ENCODE results near the gene POLR3E. TPM values are rescaled to one million over a fixed set of nuclear protein-coding genes. Genes with fewer than 3 reads are reported as not detected.
"Not testable (repeated sequence)": the region's sequence is repeated elsewhere in the genome, so short reads cannot be mapped to it uniquely, and the experiment has no call there.

POLR3E gene
- total and polyA plus RNA-seq, 2 donors (not counting 1 experiment from before 2014, with no cell fraction given): 97.1 to 98.4 TPM

DNA sequence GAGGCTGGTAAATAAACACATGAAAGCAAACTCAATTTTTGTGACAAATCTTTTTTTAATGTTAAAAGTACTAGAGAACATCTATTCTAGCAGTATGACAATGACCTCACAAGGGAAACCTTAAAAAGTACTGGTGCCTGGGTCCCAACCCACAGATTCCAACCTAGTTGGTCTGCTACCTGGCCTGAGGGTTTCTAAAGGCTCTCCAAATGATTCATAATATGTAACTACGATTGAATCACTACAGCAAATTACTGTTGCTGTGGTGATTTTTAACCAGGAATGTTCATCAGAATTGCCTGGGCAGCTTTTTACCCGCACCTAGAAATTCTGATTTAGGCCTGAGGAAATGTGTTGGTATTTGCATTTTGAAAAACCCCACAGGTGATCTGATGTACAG is 51.1 kb downstream of the POLR3E start:
- H3K4me2 ChIP-seq (replicated peaks; ENCODE audit: low read depth, low read length, poor library complexity, severe bottlenecking): no peak overlapping the region
- peaks cover 0 to 3% of the 10 kb centered on the region in 2 donors for H3K4me1 ChIP-seq (ENCODE audit: control insufficient read depth in 2 of 2, insufficient read depth in 2 of 2, low read length in 2 of 2)
- H4K20me1 ChIP-seq (ENCODE audit: control insufficient read depth, insufficient read depth, low read length, poor library complexity, severe bottlenecking): no peaks in the 10 kb centered on the region
- DNase-seq (no peak), ATAC-seq (ENCODE audit: low read depth) (no peak)
- no peak overlapping the region for H3K27ac Mint-ChIP-seq
- intact Hi-C loops (cut with micrococcal nuclease): no loop called here
- H3K9me3 ChIP-seq (ENCODE audit: control extremely low read depth in 1 of 3, control insufficient read depth in 2 of 3, insufficient read depth in 1 of 3, low read length in 2 of 3): no peaks in the 10 kb centered on the region
- no peaks in the 10 kb centered on the region for H3K27me3 ChIP-seq (replicated peaks in 1 of 4; ENCODE audit: control extremely low read depth in 1 of 4, control insufficient read depth in 3 of 4, insufficient read depth in 4 of 4, low read length in 3 of 4)
- peaks cover 0 to 18% of the 10 kb centered on the region in 2 experiments for H3K36me3 ChIP-seq (replicated peaks in 1 of 2; ENCODE audit: control extremely low read depth in 1 of 2, control insufficient read depth in 1 of 2, extremely low read depth in 1 of 2, insufficient read depth in 2 of 2, low read length in 1 of 2)
- peaks cover 2% of the 10 kb centered on the region for H3K4me1 Mint-ChIP-seq
- CTCF ChIA-PET: no interaction called here
- H3K9me3 Mint-ChIP-seq (ENCODE audit: insufficient read depth): no peaks in the 10 kb centered on the region
- no peak overlapping the region for H3K4me3 Mint-ChIP-seq
- H3K79me2 ChIP-seq (ENCODE audit: control insufficient read depth, insufficient read depth, low read length): no peaks in the 10 kb centered on the region
- no peak for TF ChIP-seq EZH2 (IDR thresholded peaks at IDR 0.05; ENCODE audit: borderline replicate concordance, insufficient read depth, low read depth, low read length, poor library complexity, severe bottlenecking)
- TF ChIP-seq, protein P1, sequence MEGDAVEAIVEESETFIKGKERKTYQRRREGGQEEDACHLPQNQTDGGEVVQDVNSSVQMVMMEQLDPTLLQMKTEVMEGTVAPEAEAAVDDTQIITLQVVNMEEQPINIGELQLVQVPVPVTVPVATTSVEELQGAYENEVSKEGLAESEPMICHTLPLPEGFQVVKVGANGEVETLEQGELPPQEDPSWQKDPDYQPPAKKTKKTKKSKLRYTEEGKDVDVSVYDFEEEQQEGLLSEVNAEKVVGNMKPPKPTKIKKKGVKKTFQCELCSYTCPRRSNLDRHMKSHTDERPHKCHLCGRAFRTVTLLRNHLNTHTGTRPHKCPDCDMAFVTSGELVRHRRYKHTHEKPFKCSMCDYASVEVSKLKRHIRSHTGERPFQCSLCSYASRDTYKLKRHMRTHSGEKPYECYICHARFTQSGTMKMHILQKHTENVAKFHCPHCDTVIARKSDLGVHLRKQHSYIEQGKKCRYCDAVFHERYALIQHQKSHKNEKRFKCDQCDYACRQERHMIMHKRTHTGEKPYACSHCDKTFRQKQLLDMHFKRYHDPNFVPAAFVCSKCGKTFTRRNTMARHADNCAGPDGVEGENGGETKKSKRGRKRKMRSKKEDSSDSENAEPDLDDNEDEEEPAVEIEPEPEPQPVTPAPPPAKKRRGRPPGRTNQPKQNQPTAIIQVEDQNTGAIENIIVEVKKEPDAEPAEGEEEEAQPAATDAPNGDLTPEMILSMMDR (IDR thresholded peaks at IDR 0.05): no peak
- H3K9ac ChIP-seq (ENCODE audit: low read length): no peak overlapping the region
- H2AFZ ChIP-seq (ENCODE audit: insufficient read depth, low read depth, low read length, poor library complexity, severe bottlenecking): no peak overlapping the region
- H3K4me3 ChIP-seq (ENCODE audit: control extremely low read depth in 1 of 5, extremely low read depth in 1 of 5, insufficient read depth in 1 of 5, low read depth in 2 of 5, low read length in 4 of 5): no peak overlapping the region
- no peaks in the 10 kb centered on the region for H3K27me3 Mint-ChIP-seq
- POLR2A ChIA-PET: interaction anchor here (0.6 kb wide), 1 partner anchor 1219 kb away, joined by 7 read pairs; no protein-coding TSS in a partner anchor
- no CpG with 5 or more reads among the region's 2 CpGs for WGBS (ENCODE audit: insufficient coverage)
- H3K27ac ChIP-seq (ENCODE audit: low read length in 2 of 2): no peak overlapping the region

DNA sequence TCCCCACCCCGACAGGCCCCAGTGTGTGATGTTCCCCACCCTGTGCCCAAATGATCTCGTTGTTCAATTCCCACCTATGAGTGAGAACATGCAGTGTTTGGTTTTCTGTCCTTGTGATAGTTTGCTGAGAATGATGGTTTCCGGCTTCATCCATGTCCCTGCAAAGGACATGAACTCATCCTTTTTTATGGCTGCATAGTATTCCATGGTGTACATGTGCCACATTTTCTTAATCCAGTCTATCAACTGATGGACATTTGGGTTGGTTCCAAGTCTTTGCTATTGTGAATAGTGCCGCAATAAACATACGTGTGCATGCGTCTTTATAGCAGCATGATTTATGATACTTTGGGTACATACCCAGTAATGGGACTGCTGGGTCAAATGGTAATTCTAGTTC is 53.8 kb downstream of the POLR3E start:
- H3K4me3 ChIP-seq (ENCODE audit: control extremely low read depth in 1 of 5, extremely low read depth in 1 of 5, insufficient read depth in 1 of 5, low read depth in 2 of 5, low read length in 4 of 5); DNase-seq; H3K79me2 ChIP-seq (ENCODE audit: control insufficient read depth, insufficient read depth, low read length); H3K27ac ChIP-seq (ENCODE audit: low read length in 2 of 2); H4K20me1 ChIP-seq (ENCODE audit: control insufficient read depth, insufficient read depth, low read length, poor library complexity, severe bottlenecking); ATAC-seq (ENCODE audit: low read depth); H3K4me1 ChIP-seq (ENCODE audit: control insufficient read depth in 2 of 2, insufficient read depth in 2 of 2, low read length in 2 of 2); H3K4me2 ChIP-seq (replicated peaks; ENCODE audit: low read depth, low read length, poor library complexity, severe bottlenecking); H3K27me3 ChIP-seq (replicated peaks in 1 of 4; ENCODE audit: control extremely low read depth in 1 of 4, control insufficient read depth in 3 of 4, insufficient read depth in 4 of 4, low read length in 3 of 4); H3K9me3 ChIP-seq (ENCODE audit: control extremely low read depth in 1 of 3, control insufficient read depth in 2 of 3, insufficient read depth in 1 of 3, low read length in 2 of 3); H3K27ac Mint-ChIP-seq; H3K4me3 Mint-ChIP-seq; POLR2A ChIA-PET; intact Hi-C loops (cut with micrococcal nuclease); H3K9me3 Mint-ChIP-seq (ENCODE audit: insufficient read depth); H3K9ac ChIP-seq (ENCODE audit: low read length); H2AFZ ChIP-seq (ENCODE audit: insufficient read depth, low read depth, low read length, poor library complexity, severe bottlenecking); H3K27me3 Mint-ChIP-seq; CTCF ChIA-PET: not testable (repeated sequence)
- WGBS (ENCODE audit: insufficient coverage): no CpG with 5 or more reads among the region's 6 CpGs
- H3K36me3 ChIP-seq (replicated peaks in 1 of 2; ENCODE audit: control extremely low read depth in 1 of 2, control insufficient read depth in 1 of 2, extremely low read depth in 1 of 2, insufficient read depth in 2 of 2, low read length in 1 of 2): peaks cover 0 to 18% of the 10 kb centered on the region in 2 experiments
- H3K4me1 Mint-ChIP-seq: peaks cover 12% of the 10 kb centered on the region

Data from B cell (primary cell).